Measurements from ENCODE around the gene RBPJ. TPM values are rescaled to one million over a fixed set of nuclear protein-coding genes. Genes with fewer than 3 reads are reported as not detected.

Gene RBPJ
- 34.5 and 96.6 TPM in 2 replicates for total RNA-seq (2014; rRNA removed; shearing (Covaris generic))

GRCh38 chr4:26320538-26321372, at the start of gene RBPJ:
Gene RBPJ (plus strand): TSS chr4:26321014. CDS start chr4:26321029, 15 bp downstream.
- peak; percentile 91 for DNase-seq (ENCODE audit: low read depth in 1 of 2, low spot score in 2 of 2)
- H3K9me3 ChIP-seq (replicated peaks), result no peaks in the 10 kb centered on the region

GRCh38 chr4:26271703-26272102, 49.1 kb upstream of the RBPJ start:
- Histone ChIP-seq H3K4me3 (no peak overlapping the region), H3K9me3 (replicated peaks) (no peaks in the 10 kb centered on the region), H3K27me3 (replicated peaks) (no peaks in the 10 kb centered on the region)

More at GRCh38 chr4:26320538-26321372, at the start of gene RBPJ:
- H3K4me1 ChIP-seq (replicated peaks), result peaks cover 10% of the 10 kb centered on the region; the same call in 1 of the 2 replicates
- peak within 1 kb of the TSS; percentile 54 for H3K4me3 ChIP-seq
- peak within 1 kb of the TSS; percentile 88 for H3K27ac ChIP-seq
- H3K36me3 ChIP-seq, result no peaks in the 10 kb centered on the region
- no peaks in the 10 kb centered on the region for H3K27me3 ChIP-seq (replicated peaks)

GRCh38 chr4:26272654-26273615, 47.9 kb upstream of the RBPJ start:
- no peak overlapping the region for H3K4me3 ChIP-seq
- H3K27me3 ChIP-seq (replicated peaks), result no peaks in the 10 kb centered on the region
- no peak for DNase-seq (ENCODE audit: low read depth in 1 of 2, low spot score in 2 of 2)
- H3K36me3 ChIP-seq, result no peaks in the 10 kb centered on the region
- no peak overlapping the region for H3K27ac ChIP-seq
- H3K4me1 ChIP-seq (replicated peaks), result no peaks in the 10 kb centered on the region
- H3K9me3 ChIP-seq (replicated peaks), result no peaks in the 10 kb centered on the region

More at GRCh38 chr4:26271703-26272102, 49.1 kb upstream of the RBPJ start:
- no peaks in the 10 kb centered on the region for H3K36me3 ChIP-seq
- H3K27ac ChIP-seq, result no peak overlapping the region
- H3K4me1 ChIP-seq (replicated peaks), result no peaks in the 10 kb centered on the region
- DNase-seq (ENCODE audit: low read depth in 1 of 2, low spot score in 2 of 2), result no peak

- H3K27ac ChIP-seq, result no peak overlapping the region
- H3K4me3 ChIP-seq, result no peak overlapping the region
- DNase-seq (ENCODE audit: low read depth in 1 of 2, low spot score in 2 of 2), result no peak
- no peaks in the 10 kb centered on the region for H3K36me3 ChIP-seq
- H3K27me3 ChIP-seq (replicated peaks), result no peaks in the 10 kb centered on the region
- H3K9me3 ChIP-seq (replicated peaks), result no peaks in the 10 kb centered on the region
- H3K4me1 ChIP-seq (replicated peaks), result no peaks in the 10 kb centered on the region
These were observed 47.2 kb upstream of the RBPJ start for GRCh38 chr4:26273616-26273980.

GRCh38 chr4:26275281-26275680, 45.5 kb upstream of the RBPJ start:
- no peaks in the 10 kb centered on the region for H3K36me3 ChIP-seq
- no peaks in the 10 kb centered on the region for H3K27me3 ChIP-seq (replicated peaks)
- no peak overlapping the region for H3K27ac ChIP-seq
- H3K9me3 ChIP-seq (replicated peaks), result no peaks in the 10 kb centered on the region
- no peak overlapping the region for H3K4me3 ChIP-seq
- H3K4me1 ChIP-seq (replicated peaks), result no peaks in the 10 kb centered on the region
- no peak for DNase-seq (ENCODE audit: low read depth in 1 of 2, low spot score in 2 of 2)

GRCh38 chr4:26279446-26279845, 41.4 kb upstream of the RBPJ start:
- Histone ChIP-seq H3K4me1 (replicated peaks) (peaks cover 14% of the 10 kb centered on the region), H3K27ac (no peak overlapping the region), H3K9me3 (replicated peaks) (no peaks in the 10 kb centered on the region), H3K27me3 (replicated peaks) (no peaks in the 10 kb centered on the region), H3K4me3 (no peak overlapping the region), H3K36me3 (no peaks in the 10 kb centered on the region)
- no peak for DNase-seq (ENCODE audit: low read depth in 1 of 2, low spot score in 2 of 2)

- Histone ChIP-seq H3K4me1 (replicated peaks) (peaks cover 14% of the 10 kb centered on the region), H3K9me3 (replicated peaks) (no peaks in the 10 kb centered on the region), H3K36me3 (no peaks in the 10 kb centered on the region), H3K27ac (peak overlapping the region; percentile 45), H3K4me3 (no peak overlapping the region), H3K27me3 (replicated peaks) (no peaks in the 10 kb centered on the region)
- DNase-seq (ENCODE audit: low read depth in 1 of 2, low spot score in 2 of 2), result peak in 1 of 2 experiments; percentile 65
These were observed 38.9 kb upstream of the RBPJ start for GRCh38 chr4:26281881-26282280.

- no peak overlapping the region for H3K4me3 ChIP-seq
- no peaks in the 10 kb centered on the region for H3K27me3 ChIP-seq (replicated peaks)
These were observed 36.3 kb upstream of the RBPJ start for GRCh38 chr4:26284536-26284935.

GRCh38 chr4:26285272-26285671, 35.5 kb upstream of the RBPJ start:
- DNase-seq (ENCODE audit: low read depth in 1 of 2, low spot score in 2 of 2), result no peak
- no peaks in the 10 kb centered on the region for H3K36me3 ChIP-seq
- no peaks in the 10 kb centered on the region for H3K9me3 ChIP-seq (replicated peaks)
- no peak overlapping the region for H3K27ac ChIP-seq
- H3K27me3 ChIP-seq (replicated peaks), result no peaks in the 10 kb centered on the region
- H3K4me3 ChIP-seq, result no peak overlapping the region
- peaks cover 34% of the 10 kb centered on the region for H3K4me1 ChIP-seq (replicated peaks)

More at GRCh38 chr4:26284536-26284935, 36.3 kb upstream of the RBPJ start:
- Histone ChIP-seq H3K36me3 (no peaks in the 10 kb centered on the region), H3K9me3 (replicated peaks) (no peaks in the 10 kb centered on the region), H3K27ac (no peak overlapping the region), H3K4me1 (replicated peaks) (peaks cover 32% of the 10 kb centered on the region)
- no peak for DNase-seq (ENCODE audit: low read depth in 1 of 2, low spot score in 2 of 2)

GRCh38 chr4:26287756-26288155, 33.1 kb upstream of the RBPJ start:
- Histone ChIP-seq H3K27me3 (replicated peaks) (no peaks in the 10 kb centered on the region), H3K4me3 (no peak overlapping the region), H3K9me3 (replicated peaks) (no peaks in the 10 kb centered on the region), H3K4me1 (replicated peaks) (peaks cover 24% of the 10 kb centered on the region), H3K36me3 (no peaks in the 10 kb centered on the region), H3K27ac (peak overlapping the region; percentile 90)
- DNase-seq (ENCODE audit: low read depth in 1 of 2, low spot score in 2 of 2), result no peak

GRCh38 chr4:26288355-26288909, 32.4 kb upstream of the RBPJ start:
- Histone ChIP-seq H3K9me3 (replicated peaks) (no peaks in the 10 kb centered on the region), H3K27ac (peak overlapping the region; percentile 90), H3K4me1 (replicated peaks) (peaks cover 24% of the 10 kb centered on the region), H3K4me3 (no peak overlapping the region), H3K27me3 (replicated peaks) (no peaks in the 10 kb centered on the region), H3K36me3 (no peaks in the 10 kb centered on the region)
- peak; percentile 71 to 81 for DNase-seq (ENCODE audit: low read depth in 1 of 2, low spot score in 2 of 2)

GRCh38 chr4:26289401-26289800, 31.4 kb upstream of the RBPJ start:
- DNase-seq (ENCODE audit: low read depth in 1 of 2, low spot score in 2 of 2), result no peak
- peaks cover 21% of the 10 kb centered on the region for H3K4me1 ChIP-seq (replicated peaks)
- no peaks in the 10 kb centered on the region for H3K27me3 ChIP-seq (replicated peaks)
- no peaks in the 10 kb centered on the region for H3K9me3 ChIP-seq (replicated peaks)
- no peak overlapping the region for H3K4me3 ChIP-seq
- no peak overlapping the region for H3K27ac ChIP-seq
- H3K36me3 ChIP-seq, result no peaks in the 10 kb centered on the region

GRCh38 chr4:26290321-26290720, 30.5 kb upstream of the RBPJ start:
- Histone ChIP-seq H3K27me3 (replicated peaks) (no peaks in the 10 kb centered on the region), H3K9me3 (replicated peaks) (no peaks in the 10 kb centered on the region), H3K27ac (no peak overlapping the region), H3K4me3 (no peak overlapping the region), H3K36me3 (no peaks in the 10 kb centered on the region), H3K4me1 (replicated peaks) (peaks cover 21% of the 10 kb centered on the region)
- DNase-seq (ENCODE audit: low read depth in 1 of 2, low spot score in 2 of 2), result no peak

Measured in SJSA1 (cell line).